ENCODE data around the gene PSMA5. TPM values are rescaled to one million over a fixed set of nuclear protein-coding genes. Genes with fewer than 3 reads are reported as not detected.

Gene PSMA5
- total RNA-seq, 3 donors from 2014 or later: 23.7 to 36.7 (median 28.8) TPM

GRCh38 chr1:109412551-109412950 is 13.7 kb downstream of the PSMA5 start:
- H3K36me3 ChIP-seq: no peaks in the 10 kb centered on the region
- no peak for TF ChIP-seq CTCF (IDR thresholded peaks at IDR 0.05)
- H3K27me3 ChIP-seq: no peaks in the 10 kb centered on the region
- H3K27ac ChIP-seq: no peak overlapping the region
- no peaks in the 10 kb centered on the region for H3K4me1 ChIP-seq
- no peak for DNase-seq (ENCODE audit: low spot score in 2 of 2)
- H3K9me3 ChIP-seq: no peaks in the 10 kb centered on the region
- H3K4me3 ChIP-seq: no peak overlapping the region
- intact Hi-C loops (cut with DNase I; ENCODE audit: low total_unique reads): no loop called here

GRCh38 chr1:109404838-109405237 is 21.4 kb downstream of the PSMA5 start:
- intact Hi-C loops (cut with DNase I; ENCODE audit: low total_unique reads): loop anchor here (10.0 kb wide), 2 partner anchors 140 to 590 kb away; no protein-coding TSS in a partner anchor
- TF ChIP-seq POLR2AphosphoS5 (IDR thresholded peaks at IDR 0.05) (no peak), POLR2A (IDR thresholded peaks at IDR 0.05) (no peak), CTCF (IDR thresholded peaks at IDR 0.05) (no peak)
- DNase-seq (ENCODE audit: low spot score in 2 of 2): no peak
- Histone ChIP-seq H3K9me3 (no peaks in the 10 kb centered on the region), H3K4me1 (no peaks in the 10 kb centered on the region), H3K4me3 (no peak overlapping the region), H3K27ac (no peak overlapping the region), H3K36me3 (no peaks in the 10 kb centered on the region), H3K27me3 (no peaks in the 10 kb centered on the region)

DNA sequence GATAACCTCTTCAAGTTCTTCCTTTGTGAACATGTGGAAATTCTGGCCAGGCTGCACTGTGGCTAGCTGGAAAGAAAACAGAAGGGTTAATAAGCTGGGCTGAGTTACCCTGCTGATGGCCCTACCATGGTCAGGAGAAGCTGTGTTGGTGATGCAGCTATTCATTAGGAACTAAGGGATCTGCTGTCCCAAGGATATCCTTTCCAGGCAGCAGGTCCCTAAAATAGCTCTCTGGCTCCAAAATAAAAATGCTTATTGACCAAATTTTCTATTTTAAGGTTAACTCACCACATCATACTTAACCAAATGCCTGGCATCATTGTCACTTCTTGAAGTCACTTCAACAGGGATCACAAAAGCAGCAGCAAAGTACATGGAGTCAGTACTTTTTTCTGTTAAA is 24.2 kb downstream of the PSMA5 start:
- H3K4me1 ChIP-seq: peaks cover 0 to 9% of the 10 kb centered on the region in 2 donors
- no peaks in the 10 kb centered on the region for H3K27me3 ChIP-seq
- H3K27ac ChIP-seq: no peak overlapping the region
- H3K9me3 ChIP-seq: no peaks in the 10 kb centered on the region
- H3K36me3 ChIP-seq: no peaks in the 10 kb centered on the region
- H3K4me3 ChIP-seq: no peak overlapping the region
- intact Hi-C loops (cut with DNase I; ENCODE audit: low total_unique reads): loop anchor here (10.0 kb wide), 2 partner anchors 137 to 587 kb away; no protein-coding TSS in a partner anchor
- no peak for TF ChIP-seq POLR2A (IDR thresholded peaks at IDR 0.05)
- TF ChIP-seq CTCF (IDR thresholded peaks at IDR 0.05): no peak
- no peak for TF ChIP-seq POLR2AphosphoS5 (IDR thresholded peaks at IDR 0.05)
- DNase-seq (ENCODE audit: low spot score in 2 of 2): no peak

- H3K4me1 ChIP-seq: peaks cover 0 to 9% of the 10 kb centered on the region in 2 donors
- TF ChIP-seq POLR2A (IDR thresholded peaks at IDR 0.05) (no peak), POLR2AphosphoS5 (IDR thresholded peaks at IDR 0.05) (no peak), CTCF (IDR thresholded peaks at IDR 0.05) (no peak)
- H3K27ac ChIP-seq: no peak overlapping the region
- no peaks in the 10 kb centered on the region for H3K27me3 ChIP-seq
- no peak for DNase-seq (ENCODE audit: low spot score in 2 of 2)
- no peaks in the 10 kb centered on the region for H3K36me3 ChIP-seq
- no peaks in the 10 kb centered on the region for H3K9me3 ChIP-seq
- no peak overlapping the region for H3K4me3 ChIP-seq
- intact Hi-C loops (cut with DNase I; ENCODE audit: low total_unique reads): loop anchor here (10.0 kb wide), 2 partner anchors 135 to 585 kb away; no protein-coding TSS in a partner anchor
Observed at GRCh38 chr1:109400035-109400655, 26.1 kb downstream of the PSMA5 start.

GRCh38 chr1:109399326-109399957 is 26.8 kb downstream of the PSMA5 start:
- intact Hi-C loops (cut with DNase I; ENCODE audit: low total_unique reads): no loop called here
- DNase-seq (ENCODE audit: low spot score in 2 of 2): no peak
- no peaks in the 10 kb centered on the region for H3K27me3 ChIP-seq
- no peaks in the 10 kb centered on the region for H3K36me3 ChIP-seq
- no peak overlapping the region for H3K27ac ChIP-seq
- H3K9me3 ChIP-seq: no peaks in the 10 kb centered on the region
- TF ChIP-seq CTCF (IDR thresholded peaks at IDR 0.05) (peak; percentile 70 to 82 (median 79)), POLR2A (IDR thresholded peaks at IDR 0.05) (no peak)
- no peak overlapping the region for H3K4me3 ChIP-seq
- H3K4me1 ChIP-seq: peaks cover 0 to 9% of the 10 kb centered on the region in 2 donors

All from breast epithelium (tissue), 4 donors.